ENCODE measurements around the gene MED25.

The MED25 gene

GRCh38 chr19:49859682-49860335 is 41.7 kb downstream of the MED25 start:
- no peak for ATAC-seq

DNA sequence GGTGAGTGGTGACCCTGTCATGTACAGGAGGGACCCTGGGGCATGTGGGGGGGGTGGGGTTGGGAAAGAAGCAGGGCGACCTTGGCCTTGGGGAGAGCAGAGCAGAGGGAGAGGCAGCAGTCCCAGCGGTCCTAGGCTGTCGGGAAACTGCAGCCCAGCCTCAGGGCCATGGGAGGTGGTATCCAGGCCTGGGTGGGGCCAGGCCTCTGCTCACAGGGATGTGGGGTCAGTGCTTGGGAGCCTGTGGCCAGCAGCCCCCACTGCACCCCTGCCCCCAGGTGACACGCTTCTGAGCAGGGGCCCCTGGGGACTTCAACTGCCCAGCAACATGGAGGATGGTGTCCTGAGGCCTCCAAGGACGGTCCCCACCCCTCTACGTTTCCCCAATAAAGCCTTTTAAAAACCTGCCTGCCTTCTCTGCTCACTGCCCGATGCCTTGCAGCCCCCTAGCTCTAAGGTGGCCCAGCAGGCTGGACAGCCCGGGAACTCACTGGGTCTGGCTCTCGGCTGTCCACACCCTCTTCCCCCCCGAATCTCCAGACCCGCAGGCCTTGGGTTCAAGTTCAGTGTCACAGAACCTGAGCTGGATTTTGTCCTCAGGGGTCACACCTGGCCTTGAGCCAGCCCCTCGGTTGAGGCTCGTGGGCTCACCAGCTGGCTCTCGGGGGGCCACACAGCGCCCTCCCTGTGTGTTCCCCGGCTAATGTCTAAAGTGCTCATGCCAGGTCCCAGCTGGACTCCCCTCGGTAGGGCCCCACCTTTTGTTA is 42.4 kb downstream of the MED25 start:
- ATAC-seq = no peak

GRCh38 chr19:49861107-49861506 is 43.0 kb downstream of the MED25 start:
- no peak for ATAC-seq

- ATAC-seq = no peak
These were observed 43.7 kb downstream of the MED25 start for GRCh38 chr19:49861541-49862378.

DNA sequence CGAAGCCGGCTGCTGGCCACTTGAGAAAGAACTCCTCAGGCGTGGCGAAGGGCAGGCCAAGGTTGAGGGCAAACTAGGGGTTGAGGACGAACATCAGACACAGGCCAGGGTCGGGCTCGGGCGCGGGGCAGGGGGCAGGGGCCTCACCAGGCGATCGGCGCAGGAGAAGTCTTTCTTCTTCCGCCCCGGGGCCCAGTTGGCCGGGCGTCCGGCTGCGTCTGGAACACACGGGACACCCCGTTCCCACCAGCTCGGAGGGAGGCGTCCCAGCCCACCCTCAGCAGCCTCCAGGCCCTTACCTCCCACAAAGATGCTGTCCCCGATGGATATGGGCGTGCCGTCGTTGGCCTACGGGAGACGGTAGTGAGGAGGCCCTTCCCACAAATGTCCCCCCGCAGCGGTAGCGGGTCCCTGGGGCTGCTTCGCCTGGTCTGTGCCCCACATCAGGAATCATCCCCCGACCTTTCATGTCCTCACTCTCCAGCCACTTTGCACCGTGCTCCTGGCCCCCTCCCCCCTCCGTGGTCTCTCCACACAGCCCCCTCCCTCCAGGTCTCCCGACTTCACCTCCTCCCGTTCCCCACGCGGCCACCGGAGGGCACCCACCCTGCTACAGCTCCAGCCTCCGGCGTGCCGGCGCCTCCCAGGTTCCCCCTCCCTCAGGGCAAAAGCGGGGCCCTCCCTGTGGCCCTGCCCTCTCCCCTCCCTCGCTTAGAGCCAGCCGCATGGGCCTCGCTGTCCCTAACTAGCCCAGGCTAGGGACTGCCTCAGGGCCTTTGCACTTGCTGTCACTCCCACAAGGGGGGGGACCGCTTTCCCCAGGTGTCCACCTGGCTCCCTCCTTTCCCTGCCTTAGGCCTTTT is 44.5 kb downstream of the MED25 start:
- no peak for ATAC-seq

- no peak for ATAC-seq
These were observed 45.3 kb downstream of the MED25 start for GRCh38 chr19:49863254-49863934.

DNA sequence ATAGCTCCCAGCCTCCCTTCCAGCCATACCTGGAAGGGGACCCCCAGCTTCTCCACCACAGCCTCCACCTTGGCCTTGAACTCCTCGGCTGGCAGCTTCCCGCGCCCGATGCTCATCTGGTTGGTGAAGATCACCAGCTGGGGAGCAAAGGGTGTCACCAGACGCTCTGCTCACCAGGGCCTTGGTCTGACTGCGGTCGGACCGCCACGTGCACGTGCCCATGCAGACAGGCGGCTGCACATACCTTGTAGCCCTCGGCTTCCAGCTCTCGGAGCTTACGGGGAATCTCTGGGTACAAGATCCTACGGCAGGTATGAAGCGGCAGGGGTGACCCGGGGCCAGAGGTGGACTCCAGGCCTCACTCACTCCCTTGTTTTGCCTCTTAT is 45.8 kb downstream of the MED25 start:
- no peak for ATAC-seq

- ATAC-seq = no peak
These were observed 46.8 kb downstream of the MED25 start for GRCh38 chr19:49864890-49865289.

- ATAC-seq = peak; percentile 55 to 60
These were observed 49.1 kb downstream of the MED25 start, which contains the start of gene PNKP for GRCh38 chr19:49866933-49867782. Gene PNKP, minus strand, starts transcription at chr19:49867576. Its CDS starts 372 bp downstream, at chr19:49867204.

- peak; percentile 2 for ATAC-seq
These were observed 51.0 kb downstream of the MED25 start for GRCh38 chr19:49869009-49869483.

DNA sequence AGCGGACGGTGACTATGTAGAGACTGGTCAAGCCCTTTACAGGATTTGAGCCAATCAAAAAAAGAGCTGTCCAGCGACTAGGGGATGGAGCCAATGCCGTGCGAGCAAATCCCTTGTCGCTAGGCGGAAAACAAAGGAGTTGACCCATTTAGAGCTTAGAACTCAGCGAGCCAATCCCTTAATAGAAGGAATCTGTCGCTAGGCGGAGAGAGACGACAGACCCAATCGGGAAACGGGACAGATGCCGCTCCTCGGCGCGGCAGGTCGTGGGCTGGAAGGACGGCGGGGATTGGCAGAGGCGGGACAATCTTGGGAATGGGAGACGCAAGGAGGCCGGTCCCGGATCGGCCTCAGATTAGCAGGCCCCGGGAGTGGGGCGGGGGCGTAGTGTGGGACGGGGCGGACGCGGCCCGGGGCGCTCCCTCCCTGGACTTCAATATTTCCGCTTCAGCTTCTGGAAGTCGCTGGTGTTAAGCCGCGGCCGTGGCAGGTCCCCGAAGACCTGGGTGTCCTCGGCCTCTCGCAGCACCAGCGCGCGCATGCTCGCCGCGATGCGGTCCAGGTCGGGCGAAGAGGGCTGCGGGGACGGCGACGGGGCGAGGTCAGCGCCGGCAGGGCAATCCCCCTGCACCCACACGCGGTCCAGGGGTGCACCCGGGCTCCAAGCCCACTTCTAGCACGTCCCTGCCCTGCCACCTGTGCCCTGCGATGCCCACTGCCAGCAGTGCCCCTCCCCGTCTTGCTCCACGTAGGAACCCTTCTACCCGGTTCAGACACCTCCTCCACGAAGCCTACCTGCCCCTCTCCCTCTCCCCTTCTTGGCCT is 51.6 kb downstream of the MED25 start:
- ATAC-seq = peak; percentile 84 to 85

- ATAC-seq = no peak
These were observed 52.3 kb downstream of the MED25 start for GRCh38 chr19:49870309-49870901.

DNA sequence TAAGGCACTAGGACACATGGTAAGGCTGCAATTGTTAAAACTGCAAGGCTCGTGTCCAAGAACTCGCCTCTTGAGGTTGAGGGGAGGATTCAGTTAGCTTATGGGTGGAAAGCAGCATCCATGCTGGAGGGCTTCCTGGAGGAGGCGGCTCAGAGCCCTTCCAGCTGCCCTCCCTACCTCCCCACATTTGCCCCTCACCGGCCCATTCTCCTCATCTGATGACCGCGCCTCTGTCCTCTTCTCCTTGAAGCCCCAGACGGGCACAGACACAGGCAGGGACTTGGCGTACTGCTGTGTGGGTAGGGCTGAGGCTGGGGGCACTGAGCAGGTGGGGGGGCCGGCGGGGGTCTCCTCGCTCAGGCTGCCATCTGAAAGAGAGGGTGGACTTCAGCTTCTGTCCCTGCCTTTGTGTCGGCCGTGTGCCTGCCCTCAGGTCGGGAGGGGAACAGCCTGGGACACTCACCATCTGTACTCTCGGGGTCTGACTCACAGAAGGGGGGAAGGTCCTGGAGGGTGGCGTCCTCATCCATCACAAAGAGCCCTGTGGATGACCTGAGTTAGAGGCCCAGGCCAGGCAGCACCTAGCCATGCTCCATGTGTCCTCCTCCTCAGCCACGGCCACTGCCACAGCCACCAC is 53.4 kb downstream of the MED25 start:
- ATAC-seq = no peak

GRCh38 chr19:49872245-49873128 is 54.4 kb downstream of the MED25 start:
- no peak for ATAC-seq

DNA sequence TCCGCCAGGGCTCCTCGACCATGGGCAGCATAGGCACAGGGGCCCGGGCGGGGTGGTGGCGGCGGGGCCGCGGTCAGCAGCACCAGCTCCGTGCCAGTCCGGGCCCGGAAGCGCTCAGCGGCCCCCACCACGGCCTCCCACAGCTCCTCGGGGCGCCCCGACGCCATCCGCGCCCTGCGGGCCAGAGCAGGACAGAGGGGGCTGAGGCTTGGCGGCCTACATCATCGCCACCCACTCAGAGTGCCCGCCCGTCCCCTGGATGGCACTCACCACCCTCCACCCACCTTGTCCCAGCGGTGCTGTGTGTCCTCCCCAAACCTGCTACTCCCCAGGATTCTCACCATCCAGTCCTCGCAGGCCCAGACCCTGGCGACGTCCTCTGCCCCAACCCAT is 55.0 kb downstream of the MED25 start:
- no peak for ATAC-seq

GRCh38 chr19:49873834-49874233 is 55.7 kb downstream of the MED25 start:
- no peak for ATAC-seq

GRCh38 chr19:49874503-49875157 is 56.5 kb downstream of the MED25 start:
- no peak for ATAC-seq

Data from activated CD4-positive, CD25-positive, alpha-beta regulatory T cell treated with anti-CD3 and anti-CD28 coated beads, Interleukin-2, amount 50 U/mL, for 24 hours (primary cell).